HTERT RPE-1 (cell line): ENCODE data around the gene SETX.

Source experiments
- in situ Hi-C: fragments of 300-500 bp; cut with MboI; formaldehyde crosslinking; loops from 4 replicates; pipeline ENCODE4 v1.14.3; 2020; ENCODE audit warnings: low sequenced_read_pairs

The SETX gene

GRCh38 chr9:132243156-132244074, 111.4 kb downstream of the SETX start:
- in situ Hi-C loops = no loop called here

GRCh38 chr9:132242621-132243155, 112.1 kb downstream of the SETX start:
- in situ Hi-C loops = no loop called here

- in situ Hi-C loops = no loop called here
Measured at GRCh38 chr9:132241840-132242620, 112.8 kb downstream of the SETX start.

- in situ Hi-C loops = no loop called here
Measured at GRCh38 chr9:132241483-132241839, 113.3 kb downstream of the SETX start.

GRCh38 chr9:132240841-132241482, 113.8 kb downstream of the SETX start:
- in situ Hi-C loops = no loop called here

- in situ Hi-C loops = no loop called here
Measured at GRCh38 chr9:132239999-132240840, 114.6 kb downstream of the SETX start.

GRCh38 chr9:132239518-132239917, 115.3 kb downstream of the SETX start:
- in situ Hi-C loops = no loop called here

GRCh38 chr9:132238992-132239391, 115.8 kb downstream of the SETX start:
- in situ Hi-C loops = no loop called here

- in situ Hi-C loops = no loop called here
Measured at GRCh38 chr9:132238026-132238972, 116.5 kb downstream of the SETX start.

- in situ Hi-C loops = no loop called here
Measured at GRCh38 chr9:132237481-132237880, 117.3 kb downstream of the SETX start.

- in situ Hi-C loops = no loop called here
Measured at GRCh38 chr9:132236662-132237311, 118.0 kb downstream of the SETX start.

GRCh38 chr9:132235894-132236661, 118.7 kb downstream of the SETX start:
- in situ Hi-C loops = no loop called here

GRCh38 chr9:132235125-132235524, 119.7 kb downstream of the SETX start:
- in situ Hi-C loops = no loop called here

GRCh38 chr9:132234535-132234934, 120.3 kb downstream of the SETX start:
- in situ Hi-C loops = no loop called here

GRCh38 chr9:132233138-132233537, 121.6 kb downstream of the SETX start:
- in situ Hi-C loops = no loop called here

GRCh38 chr9:132232522-132232921, 122.3 kb downstream of the SETX start:
- in situ Hi-C loops = no loop called here

GRCh38 chr9:132231019-132231701, 123.6 kb downstream of the SETX start:
- in situ Hi-C loops = no loop called here
